Activated CD8-positive, alpha-beta memory T cell treated with anti-CD3 and anti-CD28 coated beads for 4 hours (primary cell): ENCODE results near the gene SDK2.

ENCODE experiments used
- DNase-seq, 2 donors: peaks; one replicate each; pipeline ENCODE4 v3.0.0-alpha.2; 2020; ENCODE audit warnings: low read depth in 2 of 2

SDK2 gene

DNA sequence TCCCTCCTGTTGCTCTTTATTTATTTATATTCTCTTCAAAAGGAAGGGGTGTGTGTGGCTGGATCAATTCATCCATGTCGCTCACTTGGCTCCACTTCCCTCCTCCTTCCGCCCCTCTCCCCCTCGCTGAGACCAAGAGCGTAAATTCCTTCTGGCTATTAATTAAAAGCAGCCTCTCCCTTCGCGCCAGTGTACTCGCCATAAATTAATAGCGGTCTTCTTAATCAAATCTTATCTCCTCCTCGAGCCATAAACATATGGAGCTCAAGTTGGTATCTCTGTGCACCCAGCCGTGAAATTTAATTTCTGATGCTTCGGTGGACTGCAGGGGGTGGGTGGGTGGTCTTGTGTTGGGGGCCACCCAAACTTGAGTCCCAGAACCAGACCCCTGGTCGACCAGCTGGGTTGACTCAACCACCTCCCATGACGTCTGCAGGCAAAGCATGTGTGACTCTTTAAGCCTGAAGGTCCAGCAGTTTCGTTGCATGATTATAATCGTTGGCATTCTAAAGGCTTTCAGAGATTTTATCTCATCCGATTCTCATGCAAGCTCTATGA is 57.9 kb downstream of the SDK2 start:
- DNase-seq: no peak

DNA sequence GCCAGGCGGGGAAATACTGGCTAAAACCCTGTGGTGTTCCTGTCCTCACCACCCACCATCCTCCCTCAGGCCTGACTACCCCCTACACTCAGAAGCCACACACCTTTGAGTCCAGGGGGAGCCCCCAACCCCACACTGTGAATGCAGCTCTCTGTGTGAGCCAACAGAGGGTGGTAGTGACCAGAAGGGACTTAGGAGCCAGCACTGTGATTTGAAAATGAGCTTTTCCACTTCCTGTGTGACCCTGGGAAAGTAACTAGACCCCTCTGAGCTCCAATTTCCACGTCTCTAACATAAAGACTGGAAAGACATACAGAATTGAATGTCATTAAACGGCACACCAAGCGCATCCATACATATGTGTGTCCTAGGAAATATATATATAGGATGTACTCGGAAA is 58.7 kb downstream of the SDK2 start:
- no peak for DNase-seq

DNA sequence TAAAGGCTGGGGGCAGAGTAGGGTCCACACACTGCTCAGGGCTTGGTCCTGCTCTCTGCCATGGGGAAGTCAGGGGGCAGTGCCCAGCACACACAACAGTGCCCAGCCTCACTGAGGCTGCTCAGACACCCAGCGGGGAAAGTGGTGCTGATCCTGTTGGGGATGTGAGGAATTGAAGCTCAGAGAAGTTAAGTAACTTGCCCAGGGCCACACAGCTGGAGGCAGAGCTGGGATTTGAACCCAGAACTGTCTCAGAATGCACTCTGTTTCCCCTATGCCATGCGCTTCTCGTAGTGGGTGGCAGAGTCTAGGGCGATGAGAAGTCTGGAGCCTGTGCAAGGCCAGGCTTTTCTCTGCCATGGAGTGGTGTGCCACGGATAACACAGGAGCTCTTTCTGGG is 59.3 kb downstream of the SDK2 start:
- no peak for DNase-seq

DNA sequence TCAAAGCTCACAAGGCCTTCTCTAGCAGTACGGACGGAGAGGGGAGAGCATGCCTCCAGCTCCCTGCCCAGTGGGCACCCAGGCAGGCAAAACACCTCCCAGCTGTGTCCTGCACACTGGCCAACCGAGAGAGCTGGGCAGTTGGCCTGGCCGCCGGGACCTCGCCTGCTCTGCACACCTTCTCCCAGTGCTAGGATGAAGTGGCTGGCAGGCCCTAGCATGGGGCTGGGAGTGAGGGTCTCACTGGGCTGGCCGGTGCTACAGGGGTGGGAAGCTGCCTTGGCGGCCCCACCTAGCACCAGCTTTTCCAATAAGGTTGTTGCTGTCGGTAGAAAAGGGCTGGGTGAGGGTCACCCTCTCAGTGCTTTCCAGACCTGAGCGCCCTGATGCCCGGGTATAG is 60.2 kb downstream of the SDK2 start:
- no peak for DNase-seq

DNA sequence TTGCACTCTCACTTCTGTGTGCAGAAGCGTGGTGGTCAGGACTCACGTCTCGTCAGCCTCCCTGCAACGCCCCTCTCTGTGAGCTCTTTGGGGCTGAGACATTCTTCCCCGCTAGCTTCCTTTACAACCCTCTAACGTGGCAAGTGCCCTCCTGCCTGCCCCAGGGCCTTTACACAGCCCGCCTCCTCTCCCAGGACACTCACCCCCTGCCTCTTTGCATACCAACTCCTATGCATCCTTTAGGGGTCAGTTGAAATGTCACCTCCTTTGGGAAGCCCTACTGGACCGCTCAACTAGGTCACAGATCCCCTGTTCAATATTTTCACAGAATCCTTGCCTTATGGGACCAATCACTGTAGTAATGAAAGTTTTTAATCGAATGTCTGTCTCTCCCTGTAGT is 61.4 kb downstream of the SDK2 start:
- DNase-seq: no peak

DNA sequence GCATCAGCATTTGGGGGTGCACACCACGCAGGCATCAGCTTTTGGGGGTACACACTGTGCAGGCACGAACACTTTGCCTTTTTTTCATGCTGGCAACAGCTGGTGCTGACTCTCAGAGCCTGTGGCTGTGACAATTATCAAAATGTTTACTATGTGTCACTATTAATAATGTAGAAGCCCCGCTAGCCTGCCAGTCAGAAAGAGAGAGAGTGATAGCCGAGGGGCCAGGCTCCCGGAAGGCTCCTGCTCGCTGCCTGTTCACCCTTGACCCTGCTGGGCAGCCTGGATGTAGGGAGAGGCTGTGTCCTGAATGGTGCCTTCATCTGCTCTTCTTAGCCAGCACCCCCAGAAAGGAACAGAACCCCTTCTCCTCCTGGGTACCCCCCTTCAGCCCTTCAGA is 61.9 kb downstream of the SDK2 start:
- DNase-seq: no peak

DNA sequence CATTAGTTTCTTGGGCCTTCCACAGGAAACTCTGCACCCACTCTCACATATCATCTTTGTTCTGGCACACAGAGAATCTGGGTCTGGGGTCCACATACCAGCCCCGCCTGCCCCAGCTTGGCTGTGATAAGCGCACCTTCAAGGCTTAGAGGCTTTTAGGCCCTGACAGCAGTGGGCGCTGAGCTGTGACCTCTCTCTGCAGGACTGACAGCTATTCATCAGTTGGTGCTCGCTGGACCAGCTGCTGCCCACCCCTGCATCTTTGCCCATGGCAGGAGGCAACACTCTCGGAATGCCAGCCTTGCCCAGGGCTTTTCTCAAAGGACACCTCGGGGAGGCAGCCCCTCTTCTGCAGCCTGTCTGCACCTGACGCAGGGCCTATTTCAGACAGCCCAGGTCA is 62.9 kb downstream of the SDK2 start:
- no peak for DNase-seq

DNA sequence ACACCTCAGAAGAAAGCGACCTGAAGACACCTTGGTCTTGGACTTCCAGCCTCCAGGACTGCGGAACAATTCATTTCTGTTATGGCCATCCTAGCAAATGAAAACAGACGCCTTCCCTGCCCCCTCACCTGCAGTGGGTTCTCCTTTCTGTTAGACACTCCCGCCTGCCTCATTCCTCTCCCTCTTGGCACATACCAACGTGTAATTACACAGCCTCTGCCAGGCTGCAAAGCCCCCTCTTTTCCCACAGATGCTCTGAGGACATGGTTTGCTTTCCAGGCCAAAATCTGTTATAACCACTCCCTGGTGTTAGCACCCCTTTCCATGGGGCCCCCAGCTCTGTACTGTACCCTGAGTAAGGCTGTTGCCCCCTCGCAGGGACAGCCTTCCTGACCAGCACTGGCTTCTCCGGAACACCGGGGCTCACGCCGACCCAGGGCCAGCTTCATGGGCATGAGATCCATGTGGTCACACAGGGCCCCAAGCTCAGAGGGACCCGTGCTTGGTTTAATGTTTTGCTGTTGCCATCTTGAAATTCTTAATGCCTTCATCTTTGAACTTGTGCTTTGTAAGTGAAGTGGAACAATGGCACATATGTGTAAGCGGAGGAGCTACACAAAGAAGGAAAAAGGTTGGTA is 64.1 kb downstream of the SDK2 start:
- no peak for DNase-seq

DNA sequence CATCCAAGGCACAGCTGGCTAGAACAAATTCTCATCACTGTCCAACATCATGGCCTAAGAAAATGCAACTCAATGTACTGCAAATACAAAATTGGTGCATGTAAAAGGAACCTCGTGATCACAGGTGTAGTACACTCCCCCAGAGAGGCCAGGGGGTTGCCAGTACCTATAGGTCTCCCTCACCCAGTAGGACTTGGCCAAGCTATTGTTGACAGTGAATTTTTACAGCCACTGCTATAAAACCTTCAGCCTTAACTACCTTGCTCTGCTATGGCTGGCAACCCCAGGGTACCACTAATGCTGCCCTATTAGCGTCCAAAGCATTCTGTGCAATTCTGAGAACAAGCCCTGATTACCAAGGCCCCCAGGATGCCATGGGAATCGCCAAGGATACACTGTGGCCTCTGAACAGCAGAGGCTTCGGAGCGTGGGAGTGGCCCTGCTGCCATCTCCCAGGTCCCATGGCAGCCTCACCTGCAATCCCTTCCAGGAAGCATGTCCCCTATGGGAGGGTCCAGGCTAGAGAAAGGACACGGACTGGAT is 67.6 kb downstream of the SDK2 start:
- DNase-seq: no peak

DNA sequence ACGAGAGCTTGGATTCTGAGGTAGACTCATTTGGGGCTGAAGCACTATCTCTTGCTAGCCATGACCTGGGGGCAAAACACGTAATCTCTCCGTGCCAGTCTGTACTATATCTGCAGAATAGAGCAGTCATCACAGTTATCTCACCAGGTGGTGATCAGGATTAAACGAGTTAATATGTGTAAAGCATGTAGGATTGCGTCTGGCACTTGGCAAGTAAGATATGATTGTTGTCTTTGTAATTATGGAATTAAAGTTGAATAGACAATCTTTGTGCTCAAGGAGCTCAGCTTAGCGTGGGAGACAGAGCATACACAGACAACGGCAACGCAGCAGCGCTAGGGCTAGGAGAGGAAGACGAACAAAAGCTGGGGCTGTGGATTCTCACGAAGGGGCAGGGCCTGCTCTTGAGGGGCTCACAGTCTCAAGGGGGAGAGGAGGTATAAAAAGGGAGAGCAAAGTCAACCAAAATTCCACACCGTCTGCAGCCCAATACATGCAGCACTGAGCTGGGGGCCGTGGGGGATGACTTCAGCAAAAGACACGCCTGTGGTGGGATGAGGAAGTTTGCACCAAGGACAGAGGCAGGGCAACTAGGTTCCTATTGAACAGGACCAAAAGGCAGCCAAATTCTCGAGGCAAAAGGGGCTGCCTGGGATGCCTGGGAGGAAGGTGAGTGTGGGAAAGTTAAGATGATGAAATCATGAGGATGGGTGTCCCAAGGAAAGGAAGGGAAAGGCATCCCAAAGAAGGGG is 68.6 kb downstream of the SDK2 start:
- DNase-seq: no peak

DNA sequence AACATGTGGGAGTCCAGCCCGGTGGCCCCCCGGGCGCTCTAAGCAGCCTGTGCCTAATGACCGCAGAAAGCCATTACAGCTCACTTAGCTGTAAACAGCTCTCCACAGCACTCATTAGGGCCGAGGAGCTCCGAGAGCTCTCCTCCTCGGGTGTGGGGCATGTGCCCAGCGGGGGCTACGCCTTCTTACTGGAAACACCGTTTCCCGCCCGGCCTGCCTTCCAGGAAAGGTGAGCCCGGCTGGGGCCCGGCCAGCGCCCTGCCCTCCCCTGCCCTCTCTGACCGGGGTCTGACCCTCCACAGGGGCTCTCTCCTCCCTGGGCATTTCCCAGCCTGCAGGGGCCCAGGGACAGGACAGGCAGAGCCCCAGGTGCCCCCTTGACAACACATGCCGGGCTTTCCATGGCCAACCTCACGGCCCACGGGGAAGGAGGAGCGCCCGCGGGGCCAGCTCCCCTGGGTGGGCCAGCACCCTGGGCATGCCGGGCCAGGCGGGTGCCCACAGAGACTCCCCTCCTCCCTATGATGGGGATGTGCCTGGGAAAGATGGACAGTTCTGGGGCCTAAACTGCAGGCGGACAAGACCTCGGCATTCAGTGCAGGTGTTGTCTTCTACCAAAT is 72.6 kb downstream of the SDK2 start:
- no peak for DNase-seq

DNA sequence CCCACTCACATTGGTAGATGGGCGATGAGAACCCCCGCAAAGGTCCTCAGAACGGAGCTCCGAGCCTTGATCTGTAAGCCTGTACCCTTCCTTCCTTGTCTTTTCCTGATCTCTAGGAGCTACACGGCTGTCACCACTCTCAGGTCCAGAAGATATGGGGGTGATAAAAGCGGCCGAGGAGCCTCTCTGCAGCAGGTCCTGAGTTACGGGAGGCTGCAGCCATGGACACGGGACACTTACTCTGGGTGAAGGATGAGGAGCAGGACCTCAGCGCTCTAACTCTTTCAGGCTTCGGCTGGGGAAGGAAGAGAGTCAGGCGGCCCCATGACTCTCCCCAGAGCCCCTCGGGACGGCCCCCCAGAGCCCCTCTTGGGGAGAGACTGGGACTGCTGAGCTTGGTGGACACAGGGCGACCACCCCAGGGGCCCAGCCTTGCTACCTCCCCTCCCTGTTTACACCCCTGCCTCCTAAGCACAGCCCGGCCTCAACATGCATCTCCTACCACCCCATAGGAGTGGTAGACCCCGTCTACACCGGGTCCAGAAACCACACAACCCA is 74.4 kb downstream of the SDK2 start:
- DNase-seq: no peak

DNA sequence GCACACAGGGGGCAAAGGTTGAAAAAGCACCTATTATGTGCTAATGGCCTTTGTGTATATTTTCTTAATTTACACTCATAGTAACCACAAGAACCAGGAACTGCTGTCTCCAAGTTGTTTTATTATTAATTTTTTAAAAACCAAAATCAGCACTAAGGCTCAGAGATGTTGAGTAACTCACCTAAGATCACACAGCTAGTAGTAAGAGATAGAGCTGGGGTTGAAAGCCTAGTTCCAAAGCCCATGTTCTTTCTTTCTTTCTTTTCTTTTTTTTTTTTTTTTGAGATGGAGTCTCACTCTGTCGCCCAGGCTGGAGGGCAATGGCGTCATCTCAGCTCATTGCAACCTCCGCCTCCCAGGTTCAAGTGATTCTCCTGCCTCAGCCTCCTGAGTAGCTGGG is 75.3 kb downstream of the SDK2 start:
- no peak for DNase-seq

DNA sequence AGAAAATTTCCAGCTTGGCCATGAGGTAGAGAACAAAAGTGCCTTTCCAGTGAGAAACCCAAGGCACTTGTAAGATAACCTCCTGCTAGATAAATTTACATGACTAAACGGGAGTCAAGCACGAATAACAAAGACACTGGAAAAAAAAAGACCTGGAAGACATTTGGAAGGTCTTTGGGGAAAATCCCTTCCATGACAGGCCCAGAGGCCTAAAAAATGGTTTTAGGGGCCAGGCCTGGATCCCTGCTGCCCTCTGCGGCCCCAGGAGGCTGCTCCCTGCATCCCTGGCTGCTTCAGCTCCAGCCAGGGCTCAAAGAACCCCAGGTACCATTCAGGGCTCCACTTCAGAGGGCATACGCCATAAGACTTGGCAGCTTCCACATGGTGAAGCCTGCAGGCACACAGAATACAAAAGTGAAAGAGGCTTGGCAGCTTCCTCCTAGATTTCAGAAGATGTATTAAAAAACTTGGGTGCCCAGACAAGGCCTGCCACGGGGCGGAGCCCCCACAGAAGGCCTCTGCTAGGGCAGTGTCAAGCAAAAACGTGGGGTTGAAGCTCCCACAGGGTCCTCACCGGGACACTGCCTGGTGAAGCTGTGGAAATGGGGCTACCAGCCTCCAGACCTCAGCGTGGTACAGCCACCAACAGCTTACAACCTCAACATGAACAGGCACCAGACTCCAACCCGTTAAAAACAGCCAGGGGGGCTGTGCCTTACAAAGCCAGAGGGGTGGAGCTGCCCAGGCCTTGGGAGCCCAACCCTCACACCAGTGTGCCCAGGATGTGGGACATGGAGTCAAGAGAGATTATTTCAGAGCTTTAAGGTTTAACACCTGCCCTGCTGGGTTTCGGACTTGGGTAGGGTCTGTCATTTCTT is 77.1 kb downstream of the SDK2 start:
- no peak for DNase-seq

DNA sequence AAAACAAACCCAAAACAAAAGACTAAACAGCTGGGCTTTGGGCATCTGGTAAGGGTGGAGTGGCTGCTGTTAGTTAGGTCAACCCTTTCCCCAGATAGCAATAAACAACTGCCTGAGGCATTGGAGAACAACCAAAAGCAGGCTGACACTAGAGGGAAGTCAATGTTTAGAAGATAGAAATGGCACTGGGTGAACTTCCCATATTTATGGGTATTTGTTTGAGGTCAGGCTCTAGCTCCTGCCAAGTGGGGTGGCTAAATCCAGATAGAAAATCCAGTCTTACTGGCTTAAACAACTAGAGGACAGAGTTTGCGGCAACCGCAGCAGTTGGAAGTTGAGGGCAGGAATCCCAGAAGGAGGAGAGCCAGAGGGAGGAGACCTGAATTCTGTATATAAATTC is 79.4 kb downstream of the SDK2 start:
- no peak for DNase-seq

DNA sequence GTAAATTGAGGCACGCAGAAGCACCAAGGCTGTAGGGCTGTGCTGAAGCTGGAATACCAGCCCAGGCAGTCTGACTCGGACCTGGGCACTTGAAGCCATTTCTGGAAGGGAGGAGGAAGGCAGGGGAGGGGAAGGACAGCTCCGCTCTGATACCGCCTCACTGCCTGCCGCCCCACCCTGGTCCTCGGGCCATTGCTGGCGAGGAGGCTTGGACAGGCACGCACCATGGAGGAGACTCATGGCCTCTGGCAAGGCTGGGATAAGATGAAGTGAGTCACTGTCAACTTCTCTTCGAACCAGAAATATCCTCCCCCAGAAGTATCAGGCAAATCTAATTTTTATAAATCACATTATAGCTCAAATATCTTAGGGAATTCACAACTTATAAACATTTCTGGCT is 81.3 kb downstream of the SDK2 start:
- DNase-seq: no peak

DNA sequence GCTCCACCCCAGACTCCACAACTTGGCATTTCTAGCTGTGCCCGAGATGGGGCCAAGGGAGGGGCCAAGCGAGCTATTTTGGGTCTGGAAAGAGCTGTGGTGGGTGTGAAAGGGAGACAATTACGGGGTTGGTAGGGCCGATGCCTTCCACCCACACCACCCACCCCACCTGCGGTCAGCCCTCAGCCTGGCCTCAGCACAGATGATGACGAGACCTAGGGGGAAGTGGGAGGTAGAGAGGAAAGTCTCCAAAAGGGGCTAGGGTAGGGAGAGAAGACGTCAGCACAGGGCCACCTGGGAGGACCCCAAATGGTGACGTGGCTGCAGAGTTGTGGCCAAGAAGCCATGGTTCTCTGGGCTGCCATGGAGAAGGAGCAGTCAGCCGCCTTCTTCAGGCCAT is 83.1 kb downstream of the SDK2 start:
- DNase-seq: no peak

DNA sequence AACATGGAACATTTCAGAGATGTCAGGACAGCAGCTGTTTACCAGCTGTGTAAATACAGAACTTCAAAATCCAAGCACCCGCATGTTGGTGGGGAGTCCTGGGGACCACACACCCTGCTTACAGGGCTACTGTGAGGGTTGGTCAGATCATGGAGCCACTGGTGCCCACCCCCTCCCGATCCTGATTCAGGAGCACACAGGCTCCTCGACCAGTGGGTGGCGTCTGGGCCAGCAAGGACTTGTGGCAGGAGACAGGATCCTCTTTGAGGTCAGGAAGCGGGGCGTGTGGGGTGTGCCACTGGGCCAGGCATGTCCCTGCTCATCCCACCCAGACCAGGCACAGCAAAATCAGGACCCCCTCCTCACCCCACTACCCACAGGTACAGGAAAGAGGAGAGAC is 83.6 kb downstream of the SDK2 start:
- DNase-seq: no peak

DNA sequence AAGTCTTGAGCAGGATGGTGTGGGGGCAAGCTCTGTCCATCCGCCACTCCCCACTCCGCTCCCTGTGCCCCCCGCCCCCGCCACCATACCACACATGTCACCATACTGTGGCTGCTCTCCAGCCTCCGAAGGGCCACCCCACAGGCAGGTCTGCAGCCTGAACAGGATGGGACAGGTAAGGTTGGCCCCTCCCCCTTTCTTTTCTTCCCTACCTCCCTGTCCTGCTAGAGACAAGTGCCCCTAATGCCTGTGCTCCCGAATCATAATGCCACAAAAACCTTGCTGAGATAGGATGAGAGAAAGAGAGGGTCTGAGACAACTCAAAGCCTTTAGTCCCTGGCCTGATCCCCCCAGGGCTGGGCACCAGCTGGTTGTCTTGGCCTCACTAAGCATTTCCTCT is 84.7 kb downstream of the SDK2 start:
- DNase-seq: no peak

DNA sequence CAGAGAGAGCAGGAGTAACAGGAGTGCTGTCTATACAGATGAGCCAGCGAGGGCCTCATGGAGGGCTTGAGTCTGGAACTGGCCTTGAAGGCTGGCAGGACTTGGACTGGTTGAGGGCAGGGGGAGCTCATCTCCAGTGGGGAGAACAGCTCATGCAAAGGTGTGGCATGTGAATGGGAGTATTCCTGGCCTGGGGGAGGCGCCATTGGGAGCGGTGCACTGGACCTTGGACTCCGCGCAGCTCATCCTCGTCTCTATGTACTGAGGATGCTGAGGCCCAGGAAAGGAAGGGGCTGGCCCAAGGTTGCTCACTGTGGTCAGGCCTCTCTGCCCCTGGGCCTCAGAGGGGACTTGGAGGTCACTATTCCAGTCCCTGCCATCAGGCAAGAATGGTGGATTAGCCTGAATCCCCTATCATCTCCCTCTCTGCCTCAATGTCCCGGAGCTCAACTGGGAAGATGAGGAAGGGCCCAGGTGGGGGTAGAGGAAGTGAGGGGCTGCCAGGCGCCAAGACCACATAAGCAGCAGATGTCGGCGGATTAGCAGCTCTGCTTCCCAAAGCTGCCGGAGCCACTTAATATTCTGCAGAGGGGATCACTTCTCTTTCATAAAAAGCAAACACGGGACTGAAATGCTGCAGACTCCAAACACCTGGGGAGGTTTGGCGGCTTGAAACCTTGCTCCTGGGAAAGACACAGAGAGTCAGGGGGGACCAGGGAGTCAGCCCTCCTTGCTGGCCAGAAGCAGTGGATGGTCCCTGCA is 88.9 kb downstream of the SDK2 start:
- DNase-seq: no peak

DNA sequence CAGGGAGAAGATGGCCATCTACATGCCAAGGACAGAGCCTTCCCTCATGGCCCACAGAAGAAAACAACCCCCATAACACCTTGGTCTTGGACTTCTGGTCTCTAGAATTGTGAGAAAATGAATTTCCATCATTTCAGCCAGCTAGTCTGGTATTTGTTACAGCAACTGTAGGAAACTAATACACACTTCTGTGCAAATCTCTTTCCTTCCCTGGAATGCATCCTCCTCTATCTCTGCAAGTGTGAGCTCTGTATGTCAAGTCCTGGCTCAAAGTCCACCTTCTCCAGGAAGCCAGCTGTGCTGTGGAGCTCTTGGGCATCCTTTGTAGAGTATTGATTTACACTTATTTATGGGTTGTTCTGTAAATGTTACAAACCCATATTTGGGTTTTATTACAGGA is 89.7 kb downstream of the SDK2 start:
- DNase-seq: no peak
